NCI-H2171 treated with DMSO at 0.1 percent for 48 hours (cell line): Measurements from ENCODE around the gene ZBTB16.

Experiments used
- DNase-seq: peaks from one replicate; lab custom pipeline; 2025; lab: John Stamatoyannopoulos, UW

Gene ZBTB16

DNA sequence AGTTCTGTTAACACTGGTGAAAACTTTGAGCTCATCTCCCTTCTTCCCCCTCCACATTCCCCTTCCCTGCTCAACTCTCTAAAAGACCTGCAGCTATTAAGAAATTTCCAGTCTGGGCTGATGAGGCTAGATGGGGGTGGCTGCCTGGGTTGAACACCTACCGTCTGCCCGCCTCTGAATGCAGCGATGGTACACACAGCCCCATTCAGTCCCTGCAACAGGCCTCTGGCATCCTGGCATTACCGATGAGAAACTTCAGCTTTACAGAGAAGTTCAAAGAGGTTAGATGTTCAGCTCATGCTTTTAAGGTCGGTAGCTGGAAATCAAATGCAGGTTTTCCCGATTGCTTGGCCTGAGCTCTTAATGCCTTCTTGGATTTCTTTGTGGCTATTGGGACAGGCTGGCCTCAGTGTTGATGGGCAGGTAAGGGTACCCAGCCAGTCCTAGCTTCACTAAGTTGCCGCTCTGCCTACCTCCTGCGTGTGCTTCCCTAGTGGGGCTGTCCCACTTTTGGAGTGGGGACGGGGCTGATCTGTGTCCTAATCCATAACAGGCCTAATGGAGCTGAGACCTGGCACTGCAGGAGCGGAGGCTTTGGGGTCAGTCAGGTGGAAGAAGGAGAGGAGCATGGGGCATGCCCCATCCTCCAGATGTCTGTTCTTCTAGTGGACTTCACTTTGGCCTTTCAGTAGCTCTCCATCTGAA is 49.1 kb downstream of the ZBTB16 start:
- no peak for DNase-seq

DNA sequence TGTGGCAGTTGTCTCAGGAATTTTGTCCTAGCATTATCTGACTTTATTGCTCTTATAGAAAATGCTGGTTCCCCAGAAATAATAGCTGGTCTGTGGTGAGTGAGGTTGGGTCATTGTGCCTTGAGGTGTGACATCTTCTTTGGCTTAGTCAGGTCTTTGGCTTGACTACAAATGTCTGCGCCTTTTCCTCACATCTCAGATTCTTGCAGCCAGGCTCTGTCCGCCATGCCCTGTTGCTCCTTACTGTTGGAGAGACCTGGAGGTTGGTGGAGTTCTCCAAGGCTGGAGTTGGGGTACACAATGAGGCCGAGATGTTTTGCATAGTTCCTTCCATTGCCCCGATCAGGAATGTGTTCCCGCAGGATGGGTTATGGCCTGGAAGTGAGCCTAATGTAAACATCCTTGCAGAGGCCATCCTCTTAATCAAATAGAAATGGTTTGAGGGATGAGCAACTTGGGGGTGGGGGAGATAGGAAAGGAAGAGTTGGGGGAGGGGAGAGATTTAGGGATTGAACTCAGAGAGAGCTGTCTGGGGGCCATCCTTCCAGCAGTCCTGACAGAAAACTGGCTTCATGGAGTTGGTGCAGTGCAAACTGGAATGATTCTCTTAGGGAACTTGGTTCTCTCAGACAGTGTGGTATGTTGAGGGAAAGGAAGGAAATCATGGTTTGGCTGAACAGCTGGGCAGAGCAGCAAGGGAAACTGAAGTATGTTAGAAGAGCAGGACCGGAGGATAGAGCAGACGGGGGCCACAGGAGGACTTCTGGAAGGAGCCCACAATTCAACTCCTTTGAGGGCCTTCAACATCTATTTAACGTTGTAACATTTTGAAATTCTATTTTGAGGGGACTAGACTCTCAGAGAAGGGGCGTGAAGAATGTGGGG is 49.9 kb downstream of the ZBTB16 start:
- DNase-seq = no peak

DNA sequence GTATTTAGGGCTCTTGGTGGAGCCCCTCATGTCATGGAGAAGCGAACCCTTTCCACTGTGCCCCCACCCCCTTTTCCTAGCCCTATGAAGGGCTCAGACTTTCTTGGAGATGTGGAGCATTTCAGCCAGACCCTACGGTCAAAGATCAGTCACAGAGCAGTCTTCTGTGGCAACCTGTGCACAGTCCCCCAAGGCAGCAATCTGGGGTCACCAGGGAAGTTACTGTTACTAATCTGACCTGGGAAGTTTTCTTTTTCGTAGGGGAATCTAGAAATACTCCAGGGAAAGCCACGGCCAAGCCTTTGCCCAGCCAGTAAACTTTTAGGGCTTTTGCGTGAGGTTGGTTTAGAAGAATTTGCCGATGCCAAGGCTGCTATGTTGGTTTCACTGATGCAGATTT is 50.6 kb downstream of the ZBTB16 start:
- no peak for DNase-seq

DNA sequence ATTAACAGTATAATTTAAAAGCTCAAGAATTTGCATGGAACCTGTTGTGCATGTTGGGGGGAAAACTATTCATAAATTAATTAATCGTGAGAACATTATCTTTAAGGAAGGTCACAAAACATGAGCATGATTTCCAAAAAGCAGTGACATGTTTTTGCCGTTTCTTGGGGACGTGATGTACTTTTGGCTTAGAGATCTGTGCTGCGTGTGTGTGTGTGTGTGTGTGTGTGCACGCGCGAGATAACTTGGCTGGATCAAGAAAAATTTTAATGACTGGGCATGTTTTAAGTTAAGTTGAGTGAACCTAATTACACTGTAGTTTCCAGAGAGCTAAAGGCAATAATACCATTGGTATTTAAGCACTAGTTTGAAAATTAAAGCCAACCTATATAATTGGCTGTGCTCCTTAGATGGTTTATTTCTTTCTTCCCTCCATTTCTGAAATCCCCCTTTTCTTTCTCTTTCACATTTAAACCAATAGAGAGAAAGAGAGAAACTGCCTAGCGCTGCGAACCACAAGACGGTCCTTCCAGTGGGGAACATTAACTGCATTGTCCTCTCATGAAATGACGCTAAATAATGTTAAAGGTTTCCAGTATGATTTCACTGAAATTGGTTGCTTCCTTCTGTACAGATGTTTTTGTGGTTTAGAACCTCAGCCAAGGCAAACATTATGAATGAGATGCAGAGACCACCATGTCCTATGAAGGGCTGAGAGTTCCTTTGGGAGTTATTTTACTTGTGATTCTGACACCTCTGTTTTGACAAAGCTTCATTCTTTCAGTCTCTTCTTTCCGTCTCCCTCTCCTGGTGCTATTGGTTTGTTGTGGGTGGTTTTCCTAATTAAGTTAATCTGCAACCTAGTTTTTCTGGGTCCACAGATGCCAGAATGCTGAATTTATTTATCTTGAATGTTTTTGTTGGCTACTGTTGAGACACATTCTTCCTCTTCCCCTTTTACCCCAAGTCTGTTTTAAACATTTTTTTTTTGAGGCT is 51.7 kb downstream of the ZBTB16 start:
- no peak for DNase-seq

DNA sequence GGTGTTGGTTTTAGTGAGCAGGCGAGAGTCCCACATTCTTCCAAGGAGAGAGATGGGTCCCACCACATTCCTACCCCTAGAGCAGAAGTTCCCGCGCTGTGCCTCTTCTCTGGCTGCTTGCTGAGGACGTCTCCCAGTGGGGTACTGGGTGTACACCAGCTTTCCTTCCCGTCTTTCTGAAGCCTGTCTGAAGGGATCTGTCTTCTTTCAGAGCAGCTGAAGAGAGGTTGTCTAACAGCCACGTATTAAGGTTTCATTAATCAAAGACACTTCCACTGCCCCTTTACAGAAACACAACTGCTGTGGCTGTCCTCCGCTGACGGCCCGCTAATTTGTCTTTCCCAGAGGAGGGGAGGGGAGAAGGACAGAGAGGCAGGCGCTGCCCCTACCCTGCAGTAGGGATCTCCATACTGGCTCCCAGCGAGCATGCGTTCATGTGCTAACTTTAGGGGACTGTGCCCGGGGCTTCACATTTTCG is 56.0 kb downstream of the ZBTB16 start:
- DNase-seq = no peak

DNA sequence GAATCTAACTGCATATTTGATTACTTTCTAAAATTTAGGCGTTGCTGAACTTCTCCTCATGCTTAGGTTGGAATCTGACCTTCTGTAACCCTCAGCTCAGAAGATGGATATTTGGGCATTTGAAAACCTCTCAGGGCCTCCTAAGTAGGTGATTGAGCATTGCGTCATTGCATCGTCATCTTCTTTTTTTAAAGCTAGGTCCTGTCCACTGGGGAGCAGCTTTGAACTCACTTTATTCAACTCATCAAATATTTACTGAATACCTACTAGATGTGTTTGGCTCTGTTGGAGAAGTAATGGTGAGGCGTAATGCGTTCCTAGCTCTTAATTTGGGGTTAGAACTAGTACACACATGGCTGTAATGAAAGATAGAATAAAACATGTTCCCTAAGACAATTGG is 56.8 kb downstream of the ZBTB16 start:
- DNase-seq = no peak

DNA sequence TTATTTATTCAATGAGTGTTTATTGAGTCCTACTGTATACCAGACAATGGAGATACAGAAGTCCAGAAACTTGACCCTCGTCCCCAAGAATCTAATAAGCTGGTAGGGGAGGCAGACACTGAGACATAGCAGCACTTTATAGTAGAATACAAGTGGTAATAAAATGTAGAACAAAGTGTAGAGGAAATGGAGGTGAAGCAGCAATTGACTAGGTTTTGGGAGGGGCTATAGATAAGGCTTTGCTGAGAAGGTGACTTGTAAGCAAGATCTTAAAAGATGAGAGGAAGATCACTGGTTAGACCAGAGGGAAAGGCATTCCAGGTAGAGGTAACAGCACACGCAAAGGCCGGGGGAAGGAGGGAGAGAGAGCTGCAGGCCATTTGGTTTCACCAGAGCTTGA is 57.3 kb downstream of the ZBTB16 start:
- no peak for DNase-seq

DNA sequence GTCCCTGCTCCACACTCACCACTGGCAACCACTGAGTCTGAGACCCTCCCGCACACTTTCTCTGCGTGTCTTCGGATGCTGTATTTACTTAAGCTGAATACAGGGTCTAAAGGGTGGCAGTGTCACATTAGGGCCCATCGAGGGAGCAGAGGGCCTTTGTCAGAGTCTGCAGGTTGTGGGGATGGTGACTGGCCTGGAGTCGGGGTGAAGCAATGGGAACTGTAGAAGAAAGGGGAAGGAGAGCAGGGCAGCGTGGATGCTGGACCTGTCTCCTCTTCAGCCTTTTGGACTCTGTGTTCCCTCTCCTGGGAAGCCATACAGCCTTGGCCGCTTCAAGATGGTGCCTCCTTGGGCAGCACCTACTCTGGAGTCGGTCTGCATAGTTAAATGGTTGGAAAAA is 61.1 kb downstream of the ZBTB16 start:
- no peak for DNase-seq

DNA sequence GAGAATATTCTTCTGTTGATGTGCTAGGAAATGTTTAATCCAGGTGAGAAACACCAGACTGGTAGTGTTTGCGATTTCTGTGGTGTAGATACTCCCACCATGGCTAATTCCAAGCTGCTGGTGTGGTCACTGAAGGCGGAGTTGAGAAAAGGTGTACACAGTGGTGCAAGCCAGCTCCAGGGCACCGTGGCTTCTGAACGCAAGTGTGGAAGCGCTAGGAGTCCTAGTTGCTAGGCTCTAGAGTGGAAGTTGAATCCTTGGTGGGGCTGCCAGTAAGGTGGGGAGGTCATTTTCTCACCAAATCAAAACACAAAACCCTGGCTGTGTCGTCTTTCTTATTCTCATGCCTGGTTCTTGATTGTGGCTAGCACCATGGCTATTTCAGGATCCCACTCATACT is 61.6 kb downstream of the ZBTB16 start:
- DNase-seq = no peak

DNA sequence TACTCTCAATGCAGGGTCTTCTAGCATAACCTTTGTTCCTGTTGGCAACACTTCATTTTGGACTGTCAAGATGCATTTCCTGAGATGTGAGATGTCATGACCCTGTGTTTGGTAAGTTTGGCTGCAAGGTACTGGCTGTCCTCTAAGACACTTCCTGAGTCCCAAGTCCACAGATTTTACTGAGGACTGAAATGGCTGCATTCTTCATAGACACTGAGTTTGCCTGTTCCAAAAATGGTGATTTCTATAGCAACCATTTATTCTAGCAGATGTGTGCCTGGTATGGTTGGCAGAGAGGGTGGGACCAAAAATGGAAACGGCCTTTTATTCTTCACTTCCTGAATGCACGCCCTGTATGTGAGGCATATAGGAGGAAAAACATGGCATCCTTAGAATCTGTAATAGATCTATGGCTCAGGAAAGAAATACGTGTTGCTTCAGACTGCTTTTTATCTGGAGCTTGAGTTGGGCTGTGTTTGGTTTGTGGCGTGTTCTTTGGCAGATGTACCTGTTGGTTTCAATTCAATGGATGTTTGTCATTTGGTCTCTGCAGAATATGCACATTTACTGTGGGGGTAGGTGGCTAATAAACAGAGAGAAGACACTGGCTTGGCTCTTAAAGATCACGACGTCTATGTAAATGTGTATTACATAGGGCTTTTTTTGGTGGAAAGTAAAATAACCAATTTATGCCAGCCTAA is 62.4 kb downstream of the ZBTB16 start:
- DNase-seq = no peak

DNA sequence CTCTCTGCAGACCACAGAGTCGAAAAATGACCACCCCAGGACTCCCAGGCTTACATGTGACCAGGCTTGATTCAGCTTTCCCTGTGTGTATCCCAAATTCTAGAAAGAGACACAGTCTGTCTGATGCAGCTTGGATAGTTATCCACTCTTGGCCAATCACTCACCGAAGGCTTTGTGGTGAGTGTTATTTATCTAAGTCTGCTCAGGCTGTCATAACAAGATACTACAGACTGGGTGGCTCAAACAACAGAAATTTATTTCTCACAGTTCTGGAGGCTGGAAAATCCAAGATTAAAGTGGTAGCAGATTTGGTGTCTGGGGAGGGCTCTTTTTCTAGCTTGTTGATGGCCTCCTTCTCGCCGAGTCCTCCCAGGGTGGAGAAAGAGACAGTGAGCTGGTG is 63.2 kb downstream of the ZBTB16 start:
- DNase-seq = no peak

DNA sequence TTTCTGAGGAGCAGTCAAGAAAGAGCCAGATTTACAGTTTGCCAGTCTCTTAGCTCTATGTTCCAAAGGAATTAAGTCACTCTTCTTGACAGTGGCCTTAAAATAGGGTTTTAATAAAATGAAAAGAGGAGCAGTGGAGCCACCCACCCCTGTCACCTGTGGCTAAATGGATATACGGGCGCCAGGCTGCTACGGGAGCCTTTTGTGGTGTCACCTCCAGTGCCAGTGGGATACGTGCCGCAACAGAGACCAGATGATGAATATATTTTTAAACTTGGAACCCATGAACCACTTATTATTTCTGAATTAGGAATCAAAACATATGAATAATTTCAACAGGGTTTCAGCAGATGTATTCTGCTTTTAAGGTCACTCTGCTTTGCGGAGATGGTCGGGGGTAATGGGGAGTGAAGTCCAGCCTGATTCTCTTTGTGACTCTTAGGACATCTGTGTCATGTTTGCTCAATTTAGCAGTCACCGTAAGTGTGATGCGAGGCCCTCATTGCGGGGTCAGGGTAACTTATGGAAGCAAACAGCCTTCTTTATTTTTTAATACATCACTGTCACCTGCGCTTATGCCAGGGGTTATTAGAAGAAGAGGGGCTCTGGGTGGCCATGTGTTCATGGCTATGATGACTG is 64.3 kb downstream of the ZBTB16 start:
- no peak for DNase-seq

DNA sequence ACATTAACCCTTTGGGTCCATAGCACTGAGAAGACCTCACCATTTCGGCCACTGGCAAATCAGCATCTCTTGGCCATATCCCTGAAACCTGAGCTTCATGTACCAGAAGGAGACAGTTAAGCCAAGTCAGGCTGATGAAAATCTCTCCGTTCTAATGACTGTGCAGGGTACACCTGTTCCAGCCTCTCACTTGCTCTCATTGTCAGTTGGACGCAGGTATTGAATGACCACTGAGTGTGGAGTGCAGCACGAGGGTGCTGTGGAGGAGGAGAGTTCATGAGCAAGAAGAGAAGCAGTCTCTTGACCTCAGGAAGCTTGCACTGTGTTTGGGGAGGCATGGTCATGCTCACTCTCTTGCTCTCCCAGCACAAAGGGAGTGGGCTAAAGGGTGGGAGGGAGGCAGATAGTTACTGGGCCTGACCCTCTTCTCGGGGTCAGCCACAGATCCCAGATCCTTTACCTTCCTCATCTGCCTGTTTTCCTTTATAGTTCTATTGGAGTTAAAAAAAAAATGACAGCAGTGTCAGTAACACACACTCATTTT is 65.2 kb downstream of the ZBTB16 start:
- DNase-seq = no peak

DNA sequence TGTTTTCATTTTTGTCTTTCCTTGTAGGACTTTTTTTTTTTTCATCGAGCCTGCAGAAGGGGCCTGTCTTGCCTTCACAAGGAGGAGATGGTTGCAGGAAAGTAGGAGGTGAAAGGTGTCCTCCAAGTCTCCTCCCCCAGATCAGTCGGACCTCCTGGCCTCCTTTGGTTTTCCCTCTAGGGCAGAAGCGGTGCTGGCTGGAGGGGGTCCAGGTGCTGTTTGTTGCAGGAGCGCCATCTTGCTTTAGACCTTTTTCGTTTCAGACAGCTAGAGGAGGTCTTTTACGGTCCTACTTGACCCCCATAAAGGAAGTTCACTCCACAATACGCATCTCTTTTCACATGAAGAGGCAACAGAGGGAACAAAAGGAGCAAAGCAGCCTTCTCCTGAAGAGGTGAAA is 66.0 kb downstream of the ZBTB16 start:
- DNase-seq = no peak

DNA sequence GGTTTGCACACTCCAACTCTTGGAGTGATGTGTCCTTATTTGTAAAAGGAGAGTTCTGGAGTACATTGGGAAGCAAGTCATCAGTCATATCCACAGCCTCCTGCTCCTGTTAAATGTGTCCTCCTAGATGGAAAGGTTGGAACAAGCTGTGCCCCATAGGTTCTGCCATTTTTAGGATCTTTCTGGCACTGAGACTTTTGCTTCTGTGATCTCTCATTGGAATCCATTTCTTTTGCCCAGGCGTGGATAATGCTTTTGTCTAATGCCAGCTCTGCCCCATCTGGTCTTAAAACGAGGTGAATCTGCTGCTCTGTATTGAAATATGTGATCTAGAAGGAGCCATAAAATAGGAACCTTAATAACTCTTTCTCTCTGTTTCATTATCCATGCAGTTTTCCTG is 66.4 kb downstream of the ZBTB16 start:
- DNase-seq = no peak

DNA sequence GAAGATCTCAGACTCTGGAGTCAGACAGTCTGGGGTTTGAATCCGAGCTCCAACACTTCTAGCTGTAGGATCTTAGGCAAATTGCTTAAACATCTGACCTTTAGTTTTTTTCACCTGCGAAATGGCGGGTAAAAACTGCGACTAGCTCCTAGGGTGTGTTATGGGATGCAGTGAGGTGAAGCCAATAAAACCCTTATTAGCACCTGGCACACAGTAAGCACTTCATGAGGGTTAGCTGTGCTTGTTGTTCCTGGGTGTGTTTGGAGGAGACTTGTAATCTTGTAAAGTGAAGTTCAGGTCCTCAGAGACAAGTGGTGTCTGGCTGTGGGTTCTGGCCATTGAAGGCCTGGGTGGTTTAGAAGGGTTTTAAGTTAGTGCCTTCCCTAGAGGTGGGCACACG is 68.9 kb downstream of the ZBTB16 start:
- no peak for DNase-seq

DNA sequence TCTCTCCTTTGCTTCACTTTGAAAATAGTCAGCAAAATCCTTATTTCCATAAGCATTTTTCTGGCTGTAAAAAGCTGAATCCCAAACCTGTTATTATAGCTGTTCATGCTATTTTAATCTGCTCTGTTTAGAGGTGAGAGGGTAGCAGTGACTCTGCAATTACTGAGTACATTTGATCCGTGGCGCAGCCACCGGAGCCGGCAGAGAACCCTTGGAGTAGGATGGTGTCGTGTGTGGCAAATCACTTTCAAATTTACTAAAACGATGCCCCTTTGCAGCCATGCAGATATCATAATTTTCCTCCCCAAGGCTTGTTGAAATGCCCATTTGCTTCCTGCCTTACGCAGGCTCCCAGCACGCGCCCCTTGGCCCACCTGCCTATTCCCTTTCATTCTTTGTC is 69.6 kb downstream of the ZBTB16 start:
- DNase-seq = no peak

DNA sequence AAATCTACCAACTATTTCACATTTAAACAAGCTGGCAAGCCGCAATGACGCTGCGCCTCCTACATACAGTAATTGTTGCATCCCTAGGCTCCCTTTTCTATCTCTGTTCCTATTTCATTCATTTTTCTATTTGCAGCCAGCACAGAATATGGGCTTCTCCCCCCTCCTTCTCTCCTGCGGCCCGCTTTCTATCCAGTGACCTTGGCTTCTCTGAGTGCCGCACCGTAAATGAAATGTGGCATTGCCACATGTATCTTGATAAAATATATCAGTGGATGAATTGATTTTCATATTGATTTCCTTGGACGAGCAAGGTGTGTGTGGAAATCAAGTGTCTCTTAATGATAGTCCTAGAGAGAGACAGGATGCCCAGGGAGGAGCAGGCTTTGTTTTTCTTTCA is 70.2 kb downstream of the ZBTB16 start:
- no peak for DNase-seq

DNA sequence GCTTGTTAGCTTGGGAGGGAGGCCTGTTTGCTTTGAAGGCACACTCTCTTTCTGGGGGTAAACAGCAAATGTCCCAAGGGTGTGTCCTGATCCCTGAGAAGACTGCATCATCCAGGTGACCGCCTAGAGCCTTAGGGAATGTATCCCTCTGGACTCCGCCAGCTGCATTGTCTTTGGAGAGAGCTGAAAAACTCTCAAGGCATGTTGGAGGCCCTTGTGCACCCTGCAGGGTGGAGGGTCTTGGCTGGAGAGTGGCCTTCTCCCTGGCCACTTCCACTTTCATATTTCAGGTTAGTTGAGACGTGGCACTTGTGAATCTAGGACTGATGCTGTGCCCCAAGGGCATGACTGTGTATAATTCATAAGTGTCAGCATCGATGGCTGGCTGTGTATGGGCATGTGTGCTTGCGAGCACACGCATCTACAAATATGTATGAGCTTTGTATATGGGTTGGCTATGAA is 70.6 kb downstream of the ZBTB16 start:
- no peak for DNase-seq

DNA sequence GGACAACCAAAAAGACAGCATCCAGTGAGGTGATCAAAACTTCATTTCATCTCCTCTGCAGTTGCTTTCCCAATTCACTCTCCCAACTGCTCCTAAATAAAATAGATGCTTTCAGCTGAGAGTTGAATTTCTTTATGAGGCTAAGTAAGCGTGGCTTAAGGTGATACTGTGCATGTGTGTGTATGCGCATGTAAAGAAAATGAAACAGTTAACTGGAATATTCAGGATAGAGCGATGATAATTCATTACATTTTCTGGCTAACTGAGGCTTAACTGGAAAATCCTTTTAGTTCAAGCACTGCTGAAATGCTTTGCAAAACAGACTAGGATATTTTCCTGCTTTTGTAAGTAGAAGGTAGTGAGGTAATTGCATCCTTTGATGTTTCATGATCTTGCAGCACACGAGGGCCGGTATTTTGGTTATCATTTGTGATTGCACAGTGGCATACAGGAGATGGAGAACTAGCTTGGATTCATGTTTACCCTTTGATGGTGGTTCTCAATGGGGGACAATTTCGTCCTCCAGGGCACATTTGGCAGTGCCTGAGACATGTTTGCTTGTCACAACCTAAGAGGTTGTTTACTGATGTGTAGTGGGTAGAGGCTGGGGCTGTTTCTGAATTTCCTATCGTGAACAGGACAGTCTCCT is 71.2 kb downstream of the ZBTB16 start:
- DNase-seq = no peak
